Measurements from ENCODE around the gene MIXL1.
"Not testable (repeated sequence)": the region's sequence is repeated elsewhere in the genome, so short reads cannot be mapped to it uniquely, and the experiment has no call there.

MIXL1 gene

GRCh38 chr1:226216056-226216455 is 7.4 kb upstream of the MIXL1 start:
- no peak for DNase-seq

GRCh38 chr1:226217273-226217672 is 6.2 kb upstream of the MIXL1 start:
- DNase-seq = no peak

GRCh38 chr1:226220473-226221189 is 2.8 kb upstream of the MIXL1 start:
- no peak for DNase-seq

DNA sequence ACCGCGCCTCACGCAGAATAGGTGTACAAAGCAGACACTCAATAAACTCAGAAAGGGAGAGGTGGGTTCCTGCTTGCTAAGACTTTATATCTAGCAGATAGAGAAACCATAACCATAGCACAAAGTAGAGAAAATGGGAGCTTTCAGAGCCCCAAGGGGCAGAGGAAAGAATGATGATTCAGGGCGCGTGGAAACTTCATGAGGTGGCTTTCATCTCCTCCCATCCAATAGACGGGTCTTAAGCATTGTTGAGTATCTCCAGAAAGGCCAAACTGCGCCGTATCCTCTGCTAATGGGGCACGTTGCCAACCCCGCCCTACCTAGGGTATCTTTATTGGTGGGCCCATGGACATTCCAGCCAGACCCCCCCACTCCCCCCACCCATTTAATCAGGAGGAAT is 778 bp upstream of the MIXL1 start:
- DNase-seq = no peak

DNA sequence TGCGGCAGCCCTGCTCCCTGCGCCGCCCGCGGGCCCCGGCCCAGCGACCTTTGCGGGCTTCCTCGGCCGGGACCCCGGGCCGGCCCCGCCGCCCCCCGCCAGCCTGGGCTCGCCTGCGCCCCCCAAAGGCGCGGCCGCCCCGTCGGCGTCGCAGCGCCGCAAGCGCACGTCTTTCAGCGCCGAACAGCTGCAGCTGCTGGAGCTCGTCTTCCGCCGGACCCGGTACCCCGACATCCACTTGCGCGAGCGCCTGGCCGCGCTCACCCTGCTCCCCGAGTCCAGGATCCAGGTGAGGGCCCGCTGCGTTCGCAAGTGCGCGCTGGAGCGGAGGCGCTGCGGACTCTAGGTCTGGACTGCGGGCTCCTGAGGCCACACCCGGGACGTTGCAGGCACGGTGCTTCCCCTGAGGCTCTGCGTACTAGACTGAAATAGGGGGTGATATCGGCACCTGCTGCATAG is 351 bp downstream of the MIXL1 start:
- no peak for DNase-seq

- DNase-seq = no peak
Measured at GRCh38 chr1:226226601-226227000, 3.1 kb downstream of the MIXL1 start.

- no peak for DNase-seq
Measured at GRCh38 chr1:226233293-226233692, 9.8 kb downstream of the MIXL1 start.

DNA sequence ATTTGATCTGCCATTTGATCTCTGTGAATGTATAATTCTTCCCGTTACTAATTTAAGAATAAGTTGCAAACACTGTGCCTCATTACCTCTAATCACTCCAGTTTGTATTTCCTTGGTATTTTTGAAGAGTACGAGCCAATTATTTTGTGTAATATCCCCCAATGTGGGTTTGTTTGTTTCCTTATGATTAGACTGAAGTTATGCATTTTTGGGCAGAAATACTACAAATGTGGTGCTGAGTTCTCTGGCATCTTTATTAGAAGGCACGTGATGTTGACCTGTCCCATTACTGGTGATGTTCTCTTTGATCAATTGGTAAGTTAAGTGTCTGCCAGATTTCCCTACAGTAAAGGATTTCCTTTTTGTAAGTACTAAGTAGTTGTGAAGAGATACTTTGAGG is 10.3 kb downstream of the MIXL1 start:
- DNase-seq = no peak

GRCh38 chr1:226236826-226237225 is 13.4 kb downstream of the MIXL1 start:
- DNase-seq = no peak

- no peak for DNase-seq
Measured at GRCh38 chr1:226239421-226239820, 16.0 kb downstream of the MIXL1 start.

DNA sequence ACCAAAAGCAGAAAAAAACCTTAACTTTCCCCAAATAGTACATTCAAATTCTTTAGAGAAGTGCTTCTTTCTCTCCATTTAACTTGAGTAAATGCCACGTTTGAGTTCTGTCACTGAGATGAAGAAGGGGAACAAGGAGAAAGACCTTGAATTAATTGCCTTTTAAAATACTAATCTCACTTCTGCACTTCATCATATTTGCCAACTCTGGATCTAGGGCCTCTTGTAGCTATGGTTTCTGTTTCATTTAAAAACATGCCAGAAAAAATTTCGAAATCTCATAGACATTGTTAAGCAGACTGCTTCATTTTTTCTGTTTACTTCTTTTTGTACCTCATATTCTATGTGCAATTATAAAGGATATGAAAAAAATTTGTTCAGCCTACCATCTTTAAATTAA is 24.6 kb downstream of the MIXL1 start:
- no peak for DNase-seq

GRCh38 chr1:226248796-226249195 is 25.3 kb downstream of the MIXL1 start:
- DNase-seq = no peak

DNA sequence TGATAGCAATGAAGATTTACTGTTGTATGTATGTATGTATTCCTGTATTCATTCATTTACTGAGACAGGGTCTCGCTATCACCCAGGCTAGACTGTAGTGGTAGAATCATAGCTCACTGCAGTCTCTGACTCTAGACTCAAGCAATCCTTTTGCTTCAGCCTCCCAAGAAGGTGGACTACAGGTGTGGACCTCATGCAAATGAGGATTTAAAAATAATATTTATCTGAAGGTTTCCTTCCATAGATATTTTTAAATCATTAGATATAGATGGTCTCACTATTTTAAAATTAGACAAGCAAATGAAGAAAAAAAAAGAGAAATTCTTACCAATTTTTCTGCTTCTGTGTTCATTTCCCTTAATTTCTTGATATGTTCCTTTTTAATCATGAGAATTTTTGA is 27.0 kb downstream of the MIXL1 start:
- DNase-seq = no peak

GRCh38 chr1:226252841-226253240 is 29.4 kb downstream of the MIXL1 start:
- DNase-seq = not testable (repeated sequence)

GRCh38 chr1:226253933-226254332 is 30.5 kb downstream of the MIXL1 start:
- DNase-seq = no peak

- no peak for DNase-seq
Measured at GRCh38 chr1:226255380-226255779, 31.9 kb downstream of the MIXL1 start.

GRCh38 chr1:226261818-226262217 is 38.4 kb downstream of the MIXL1 start:
- no peak for DNase-seq

DNA sequence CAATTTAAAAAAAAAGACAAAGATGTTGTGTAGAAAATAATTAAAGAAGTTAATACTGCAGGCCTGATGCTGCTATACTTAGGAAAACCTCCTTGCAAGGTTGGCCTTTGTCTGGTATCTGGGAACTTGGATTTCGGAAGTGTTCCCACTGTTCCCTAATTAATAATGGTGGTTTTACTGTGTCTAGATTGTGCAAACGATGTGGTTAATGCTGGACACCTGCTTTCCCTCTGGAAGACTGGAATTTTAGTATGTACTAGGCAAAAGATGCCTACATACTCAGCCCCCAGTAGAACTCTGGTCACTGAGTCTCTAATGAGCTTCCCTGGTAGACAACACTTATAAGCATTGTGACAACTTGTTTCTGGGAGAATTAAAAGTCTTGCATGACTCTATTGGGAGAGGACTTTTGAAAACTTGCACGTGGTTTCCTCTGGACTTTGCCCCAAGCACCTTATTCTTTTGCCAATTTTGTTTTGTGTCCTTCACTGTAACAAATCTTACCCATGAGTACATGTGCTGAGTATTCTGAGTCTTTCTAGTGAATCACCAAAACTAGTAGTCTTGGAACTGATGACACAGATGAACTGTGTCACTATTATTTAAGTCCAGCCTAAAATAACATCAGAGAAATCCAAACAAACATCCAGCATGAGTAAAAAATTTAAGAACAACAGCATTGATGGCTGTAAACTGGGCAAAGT is 45.1 kb downstream of the MIXL1 start:
- no peak for DNase-seq

DNA sequence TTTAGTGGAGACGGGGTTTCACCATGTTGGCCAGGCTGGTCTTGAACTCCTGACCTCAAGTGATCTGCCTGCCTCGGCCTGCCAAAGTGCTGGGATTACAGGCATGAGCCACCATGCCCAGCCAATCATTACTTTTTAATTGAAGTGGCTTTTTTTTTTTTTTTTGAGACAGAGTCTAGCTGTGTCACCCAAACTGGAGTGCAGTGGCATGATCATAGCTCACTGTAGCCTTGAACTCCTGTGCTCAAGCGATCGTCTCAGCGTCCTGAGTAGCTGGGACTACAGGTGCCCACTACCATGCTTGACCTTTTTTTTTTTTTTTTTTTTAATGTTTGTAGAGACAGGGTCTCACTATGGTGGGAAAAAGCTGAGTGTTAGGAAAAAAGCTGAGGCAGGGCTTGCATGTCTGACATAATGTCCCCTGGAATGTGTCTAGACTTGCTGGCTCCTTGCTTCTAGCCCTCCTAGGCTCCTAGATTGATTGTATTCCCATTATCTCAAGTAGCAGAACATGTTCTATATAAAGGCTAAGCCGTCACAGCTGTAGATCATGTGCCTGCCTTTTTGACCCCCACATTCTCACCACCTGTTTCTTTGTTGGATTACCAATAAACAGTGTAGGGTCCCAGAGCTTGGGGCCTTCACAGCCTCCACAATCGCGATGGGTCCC is 48.9 kb downstream of the MIXL1 start:
- DNase-seq = not testable (repeated sequence)

GRCh38 chr1:226274138-226274537 is 50.7 kb downstream of the MIXL1 start:
- no peak for DNase-seq

GRCh38 chr1:226276077-226276682 is 52.7 kb downstream of the MIXL1 start:
- no peak for DNase-seq

All from NCI-H2029 treated with DMSO at 0.1 percent for 48 hours (cell line).